Inferior parietal cortex (tissue), 1 donor: Measurements from ENCODE around the gene NMUR2.
A peak's percentile ranks its signal among the peaks of the same experiment; 100 is the strongest.

ENCODE experiments used
- DNase-seq: peaks from one replicate; pipeline ENCODE4 v3.0.0-alpha.2; 2016; ENCODE audit errors: extremely low spot score

NMUR2 gene

DNA sequence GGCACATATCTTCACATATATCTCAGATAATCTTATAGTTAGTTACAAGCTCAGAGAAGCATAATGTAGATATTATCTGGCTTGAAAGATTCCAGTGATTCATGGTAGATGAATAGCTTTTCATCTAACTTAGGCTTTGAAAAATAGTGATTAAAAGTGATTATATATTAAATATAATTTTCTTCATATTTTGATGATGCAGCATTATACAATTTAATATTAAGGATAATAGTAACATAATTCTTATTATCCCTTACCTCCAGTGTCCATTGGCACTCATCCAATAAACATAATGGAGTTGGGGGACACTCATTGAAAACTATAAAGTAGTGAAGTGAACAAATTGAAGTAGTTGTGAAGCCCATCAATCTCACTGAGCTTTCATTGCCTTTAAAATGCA is 35.8 kb downstream of the NMUR2 start:
- DNase-seq = no peak

DNA sequence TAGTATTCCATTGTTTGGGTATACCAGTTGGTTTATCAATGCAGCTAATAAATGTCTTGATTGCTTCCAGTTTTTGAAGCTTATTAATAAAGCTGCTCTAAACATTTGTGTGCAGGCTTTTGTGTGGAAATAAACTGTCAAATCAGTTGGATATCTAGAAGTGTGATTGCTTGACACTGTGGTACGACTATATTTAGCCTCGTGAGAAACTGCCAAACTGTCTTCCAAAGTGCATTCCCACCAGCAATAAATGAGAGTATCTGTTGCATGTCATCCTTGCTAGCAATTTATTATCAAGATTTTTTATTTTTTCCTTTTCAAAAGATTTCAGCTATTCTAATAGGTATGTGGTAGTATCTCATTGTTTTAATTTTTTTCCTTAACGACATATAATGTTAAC is 37.5 kb downstream of the NMUR2 start:
- no peak for DNase-seq

- DNase-seq = no peak
Measured at GRCh38 chr5:152366716-152367115, 38.4 kb downstream of the NMUR2 start.

GRCh38 chr5:152364899-152365298 is 40.2 kb downstream of the NMUR2 start:
- no peak for DNase-seq

GRCh38 chr5:152364172-152364571 is 40.9 kb downstream of the NMUR2 start:
- no peak for DNase-seq

DNA sequence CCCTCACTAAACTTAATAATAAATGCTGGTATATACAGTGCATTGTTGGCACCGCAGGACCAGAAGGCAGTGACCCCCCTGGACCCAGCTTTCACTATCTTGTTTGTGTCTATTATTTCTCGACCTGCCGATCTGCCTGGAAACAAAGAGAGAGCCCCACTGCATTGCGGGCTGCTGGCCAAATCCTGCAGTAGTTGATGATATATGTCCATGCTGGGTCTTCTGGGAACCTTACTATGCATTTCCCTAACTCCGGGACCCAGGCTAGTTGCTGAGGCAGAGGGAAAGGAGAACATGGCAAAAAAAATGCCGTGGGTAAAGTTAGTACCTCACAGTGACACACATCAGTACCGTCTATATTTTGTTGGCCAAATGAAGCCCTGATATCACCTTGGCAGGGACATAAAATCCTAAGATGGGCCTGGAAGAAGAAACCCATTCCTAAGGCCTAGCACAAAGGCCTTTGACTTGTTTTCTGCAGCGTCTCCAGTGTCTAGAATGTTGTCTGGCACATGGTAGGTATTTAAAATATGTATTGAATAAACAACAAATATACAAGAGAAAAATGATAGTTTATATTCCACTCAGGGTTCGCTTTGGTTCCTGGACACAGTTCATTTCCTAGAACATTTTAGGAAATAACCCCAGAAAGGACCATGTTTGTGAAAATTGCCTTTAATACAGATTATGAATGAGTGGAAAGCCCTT is 46.1 kb downstream of the NMUR2 start:
- DNase-seq = no peak

GRCh38 chr5:152356506-152356905 is 48.6 kb downstream of the NMUR2 start:
- DNase-seq = no peak

- DNase-seq = no peak
Measured at GRCh38 chr5:152355061-152355460, 50.0 kb downstream of the NMUR2 start.

DNA sequence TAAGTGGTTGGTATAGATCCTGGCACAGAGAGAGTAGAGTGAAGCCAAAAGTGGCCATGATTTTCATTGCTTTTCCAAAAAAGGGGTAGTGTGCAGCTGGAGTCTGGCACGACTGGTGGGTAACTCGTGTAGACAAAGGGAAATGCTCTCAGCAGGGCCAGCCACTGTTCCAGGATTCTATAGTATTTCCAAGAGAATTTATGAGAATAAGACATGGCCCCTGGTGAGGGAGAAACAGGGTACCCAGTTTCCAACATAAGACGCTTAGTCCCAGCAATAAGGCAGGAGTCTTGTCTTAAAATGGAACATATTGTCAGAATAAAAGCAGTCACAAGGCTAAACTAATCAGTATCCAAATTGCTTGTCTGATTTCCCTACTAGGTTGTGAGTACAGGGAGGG is 52.1 kb downstream of the NMUR2 start:
- DNase-seq = no peak

DNA sequence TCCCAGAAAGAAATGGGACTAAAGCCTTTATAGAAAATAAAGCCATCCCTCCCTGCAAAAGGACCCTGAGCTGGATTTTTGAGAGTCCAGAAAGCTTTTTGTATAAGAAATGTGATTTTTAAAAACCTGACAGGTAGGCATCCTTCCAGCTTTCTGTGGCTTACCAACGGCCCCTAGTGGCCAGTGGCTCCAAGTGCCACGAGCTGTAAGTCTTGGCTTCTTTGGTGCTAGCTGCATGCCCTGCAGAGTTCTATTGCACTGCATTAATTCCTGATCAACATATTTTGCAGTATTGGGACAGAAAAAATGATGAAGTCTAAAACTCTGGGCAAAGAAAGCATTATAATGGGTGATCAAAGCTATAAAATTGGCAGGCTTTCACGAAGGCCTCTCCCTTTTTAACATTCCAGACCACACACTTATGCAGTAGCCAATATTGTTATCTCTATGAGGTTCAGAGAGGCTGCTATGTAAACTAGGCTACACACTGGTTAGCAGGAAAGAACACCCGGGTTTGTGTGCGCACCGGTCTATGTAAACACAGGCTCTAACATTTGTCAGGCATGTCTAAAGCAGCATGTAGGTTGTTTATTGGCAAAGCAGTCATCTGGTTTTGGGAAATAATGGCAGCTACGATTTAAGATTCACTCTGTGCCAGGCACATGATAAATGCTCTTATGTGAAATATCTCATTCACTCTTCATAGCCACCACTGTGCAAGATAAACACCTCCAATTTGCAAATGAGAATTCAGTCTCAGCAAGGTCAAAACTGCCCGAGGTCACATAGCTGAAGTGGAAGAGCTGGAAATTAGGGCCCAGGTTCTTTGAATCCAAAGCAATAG is 55.2 kb downstream of the NMUR2 start:
- DNase-seq = peak; percentile 71
